WTC11 (cell line): ENCODE results near the gene HSPA12A. TPM values are rescaled to one million over a fixed set of nuclear protein-coding genes. Genes with fewer than 3 reads are reported as not detected.
A peak's percentile ranks its signal among the peaks of the same experiment; 100 is the strongest.

Source experiments
- ATAC-seq: fragments of 200-7000 bp; cut with Tn5 transposase; 2 replicates; pipeline ENCODE4 v1.10.0; 2021; ENCODE audit warnings: mild to moderate bottlenecking, moderate library complexity
- CTCF ChIA-PET: fragments of 300-600 bp; sonication (Branson Sonifier 250); formaldehyde crosslinking; loops from one replicate; lab custom pipeline; 2021; ENCODE audit warnings: antibody characterized with exemption; lab: Charles Lee
- POLR2A ChIA-PET: fragments of 350-600 bp; sonication (Branson Sonifier 250); formaldehyde crosslinking; loops from one replicate; lab custom pipeline; 2021; ENCODE audit warnings: antibody characterized with exemption; lab: Charles Lee
- DNase-seq: peaks from one replicate; pipeline ENCODE4 v3.0.0; 2021; ENCODE audit warnings: low spot score
- H3K27ac Mint-ChIP-seq: 2 replicates; pipeline ENCODE4 v1.8.0; 2021; ENCODE audit warnings: mixed read lengths
- H3K27me3 Mint-ChIP-seq: 2 replicates; pipeline ENCODE4 v1.8.0; 2021; ENCODE audit warnings: low read depth, mild to moderate bottlenecking, moderate library complexity, mixed read lengths
- H3K36me3 Mint-ChIP-seq: 2 replicates; pipeline ENCODE4 v1.8.0; 2021; ENCODE audit warnings: mixed read lengths
- H3K4me1 Mint-ChIP-seq: 2 replicates; pipeline ENCODE4 v1.8.0; 2022; ENCODE audit warnings: mixed read lengths
- H3K4me3 Mint-ChIP-seq: 2 replicates; pipeline ENCODE4 v1.8.0; 2021; ENCODE audit warnings: mild to moderate bottlenecking, moderate library complexity, mixed read lengths
- H3K9me3 Mint-ChIP-seq: 2 replicates; pipeline ENCODE4 v1.8.0; 2021; ENCODE audit warnings: mixed read lengths
- AFF4 ChIP-seq: sonication (generic); formaldehyde crosslinking; IDR thresholded peaks from 2 replicates; pipeline ENCODE4 v1.8.1; 2023; ENCODE audit warnings: mild to moderate bottlenecking, missing genetic modification reagents, borderline replicate concordance
- ATF2 ChIP-seq: sonication (generic); formaldehyde crosslinking; IDR thresholded peaks from 2 replicates; pipeline ENCODE4 v1.8.1; 2022; ENCODE audit warnings: low read depth, missing genetic modification reagents, borderline replicate concordance
- CDX4 ChIP-seq: fragments of 250-450 bp; sonication (Bioruptor Pico); IDR thresholded peaks from 2 replicates; pipeline ENCODE4 v1.9.0; 2021; ENCODE audit warnings: moderate library complexity, mild to moderate bottlenecking, inconsistent platforms, borderline replicate concordance
- E2F1 ChIP-seq: sonication (generic); formaldehyde crosslinking; IDR thresholded peaks from 2 replicates; pipeline ENCODE4 v1.8.0; 2022; ENCODE audit warnings: mild to moderate bottlenecking, missing genetic modification reagents
- EMX1 ChIP-seq: fragments of 250-450 bp; sonication (Bioruptor Pico); IDR thresholded peaks from 2 replicates; pipeline ENCODE4 v1.8.0; 2021; ENCODE audit warnings: mild to moderate bottlenecking
- ESRRA ChIP-seq: sonication (generic); formaldehyde crosslinking; IDR thresholded peaks from 2 replicates; pipeline ENCODE4 v1.8.1; 2022; ENCODE audit warnings: mild to moderate bottlenecking, missing genetic modification reagents, borderline replicate concordance
- HMGXB4 ChIP-seq: sonication (generic); formaldehyde crosslinking; IDR thresholded peaks from 2 replicates; pipeline ENCODE4 v1.8.1; 2023; ENCODE audit warnings: mild to moderate bottlenecking, moderate library complexity, missing genetic modification reagents
- IRF2 ChIP-seq: sonication (generic); formaldehyde crosslinking; IDR thresholded peaks from 2 replicates; pipeline ENCODE4 v1.8.0; 2022; ENCODE audit warnings: low read depth, missing genetic modification reagents, borderline replicate concordance
- JUN ChIP-seq: sonication (generic); formaldehyde crosslinking; IDR thresholded peaks from 2 replicates; pipeline ENCODE4 v1.8.0; 2023; ENCODE audit warnings: mild to moderate bottlenecking, missing genetic modification reagents
- KAT7 ChIP-seq: sonication (generic); formaldehyde crosslinking; IDR thresholded peaks from 2 replicates; pipeline ENCODE4 v1.8.1; 2023; ENCODE audit warnings: missing genetic modification reagents, mild to moderate bottlenecking, borderline replicate concordance
- MLX ChIP-seq: sonication (generic); formaldehyde crosslinking; IDR thresholded peaks from 2 replicates; pipeline ENCODE4 v1.8.1; 2023; ENCODE audit warnings: mild to moderate bottlenecking, missing genetic modification reagents, moderate library complexity
- MXD4 ChIP-seq: fragments of 250-450 bp; sonication (Bioruptor Pico); IDR thresholded peaks from 2 replicates; pipeline ENCODE4 v1.8.0; 2021; ENCODE audit warnings: mild to moderate bottlenecking, moderate library complexity, borderline replicate concordance
- NR2C2 ChIP-seq: sonication (generic); formaldehyde crosslinking; IDR thresholded peaks from 2 replicates; pipeline ENCODE4 v1.8.0; 2022; ENCODE audit warnings: mild to moderate bottlenecking, missing genetic modification reagents
- PREB ChIP-seq: sonication (generic); formaldehyde crosslinking; IDR thresholded peaks from 2 replicates; pipeline ENCODE4 v1.8.1; 2022; ENCODE audit warnings: mild to moderate bottlenecking, missing genetic modification reagents, moderate library complexity, borderline replicate concordance
- TEAD1 ChIP-seq: sonication (generic); formaldehyde crosslinking; IDR thresholded peaks from 2 replicates; pipeline ENCODE4 v1.8.0; 2022; ENCODE audit warnings: mild to moderate bottlenecking, missing genetic modification reagents
- TEAD4 ChIP-seq: sonication (generic); formaldehyde crosslinking; IDR thresholded peaks from 2 replicates; pipeline ENCODE4 v1.8.0; 2022; ENCODE audit warnings: mild to moderate bottlenecking, missing genetic modification reagents
- TP53 ChIP-seq: sonication (generic); formaldehyde crosslinking; IDR thresholded peaks from 2 replicates; pipeline ENCODE4 v1.8.1; 2023; ENCODE audit warnings: mild to moderate bottlenecking, missing genetic modification reagents
- ZMAT4 ChIP-seq: fragments of 250-450 bp; sonication (Bioruptor Pico); IDR thresholded peaks from 2 replicates; pipeline ENCODE4 v1.9.0; 2021; ENCODE audit warnings: mild to moderate bottlenecking
- ZNF219 ChIP-seq: sonication (generic); formaldehyde crosslinking; IDR thresholded peaks from 2 replicates; pipeline ENCODE4 v1.8.0; 2023; ENCODE audit warnings: missing genetic modification reagents, mild to moderate bottlenecking, borderline replicate concordance
- ZNF317 ChIP-seq: sonication (generic); formaldehyde crosslinking; IDR thresholded peaks from 2 replicates; pipeline ENCODE4 v1.8.1; 2023; ENCODE audit warnings: low read depth, mild to moderate bottlenecking, moderate library complexity, missing genetic modification reagents, borderline replicate concordance
- ZNF423 ChIP-seq: fragments of 250-450 bp; sonication (Bioruptor Pico); IDR thresholded peaks from 2 replicates; pipeline ENCODE4 v2.1.2; 2022; ENCODE audit warnings: mild to moderate bottlenecking, moderate library complexity
- total RNA-seq: library from RNA; stranded (reverse); gene quantifications from 3 replicates; pipeline ENCODE4 v1.2.3, GENCODE V29; 2021

The HSPA12A gene
- total RNA-seq, 1 experiment from 2014 or later, result 7.2 TPM

GRCh38 chr10:116744885-116745284, 2.5 kb upstream of the HSPA12A start:
- H3K27me3 Mint-ChIP-seq, result peaks cover 48% of the 10 kb centered on the region
- DNase-seq (no peak), ATAC-seq (no peak)
- CTCF ChIA-PET, result interaction anchor here (0.8 kb wide), 1 partner anchor 54 kb away, joined by 3 read pairs; no protein-coding TSS in a partner anchor
- POLR2A ChIA-PET, result no interaction called here
- H3K4me3 Mint-ChIP-seq, result no peak overlapping the region
- H3K4me1 Mint-ChIP-seq, result peaks cover 4% of the 10 kb centered on the region
- H3K36me3 Mint-ChIP-seq, result no peaks in the 10 kb centered on the region
- no peak overlapping the region for H3K27ac Mint-ChIP-seq
- TF ChIP-seq JUN (CRISPR knock-in tag) (no peak), TEAD1 (CRISPR knock-in tag) (no peak)
- peaks cover 8% of the 10 kb centered on the region for H3K9me3 Mint-ChIP-seq

- Mint-ChIP-seq H3K9me3 (peaks cover 8% of the 10 kb centered on the region), H3K4me3 (0 out of 2 replicates have a peak overlapping the region, but pooled peaks have one; percentile 8)
- POLR2A ChIA-PET, result no interaction called here
- TF ChIP-seq MLX (no peak), ZNF219 (CRISPR knock-in tag) (no peak), ZNF317 (CRISPR knock-in tag) (no peak), AFF4 (CRISPR knock-in tag) (no peak), TEAD1 (CRISPR knock-in tag) (no peak), MXD4 (CRISPR knock-in tag) (no peak), ZMAT4 (CRISPR knock-in tag) (no peak), ZNF423 (CRISPR knock-in tag) (no peak), IRF2 (CRISPR knock-in tag) (no peak), E2F1 (CRISPR knock-in tag) (no peak), EMX1 (CRISPR knock-in tag) (no peak), ATF2 (CRISPR knock-in tag) (no peak), ESRRA (CRISPR knock-in tag) (no peak), KAT7 (CRISPR knock-in tag) (no peak), NR2C2 (CRISPR knock-in tag) (no peak), TP53 (CRISPR knock-in tag) (no peak), CDX4 (no peak), HMGXB4 (CRISPR knock-in tag) (no peak), PREB (CRISPR knock-in tag) (no peak), TEAD4 (CRISPR knock-in tag) (no peak)
- TF ChIP-seq, all 79 proteins: peak for 0
- Mint-ChIP-seq H3K36me3 (no peaks in the 10 kb centered on the region), H3K27ac (no peak overlapping the region), H3K27me3 (peaks cover 54% of the 10 kb centered on the region), H3K4me1 (peaks cover 4% of the 10 kb centered on the region)
- CTCF ChIA-PET, result interaction anchor here (1.0 kb wide), 1 partner anchor 432 kb away, joined by 3 read pairs; no protein-coding TSS in a partner anchor
- DNase-seq, result no peak
- no peak for ATAC-seq
These were observed 1.9 kb upstream of the HSPA12A start for GRCh38 chr10:116744163-116744753.
